OCI-M2 (cell line): ENCODE results near the gene CAMK2N2.
A peak's percentile ranks its signal among the peaks of the same experiment; 100 is the strongest.

Source experiments
- DNase-seq: peaks from one replicate; lab custom pipeline; 2025; ENCODE audit not compliant: unreplicated experiment; lab: John Stamatoyannopoulos, UW

Gene CAMK2N2

GRCh38 chr3:184261270-184261853, at the start of gene CAMK2N2:
Gene CAMK2N2 (minus strand): TSS chr3:184261553. CDS start chr3:184261285, 268 bp downstream.
- DNase-seq: peak; percentile 3

DNA sequence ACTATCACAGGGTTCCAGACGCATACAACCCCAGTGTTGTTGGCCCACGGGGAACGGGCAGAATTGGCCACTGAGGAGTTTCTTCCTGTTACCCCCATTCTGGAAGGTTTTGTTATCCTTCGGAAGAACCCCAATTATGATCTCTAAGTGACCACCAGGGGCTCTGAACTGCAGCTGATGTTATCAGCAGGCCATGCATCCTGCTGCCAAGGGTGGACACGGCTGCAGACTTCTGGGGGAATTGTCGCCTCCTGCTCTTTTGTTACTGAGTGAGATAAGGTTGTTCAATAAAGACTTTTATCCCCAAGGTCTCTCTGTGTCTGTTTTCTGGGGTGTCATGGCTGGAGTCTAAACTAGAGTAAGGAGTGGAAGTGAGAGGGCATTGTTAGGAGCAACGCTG, 47.4 kb upstream of the CAMK2N2 start:
- no peak for DNase-seq

GRCh38 chr3:184307915-184308314, 46.6 kb upstream of the CAMK2N2 start:
- no peak for DNase-seq

DNA sequence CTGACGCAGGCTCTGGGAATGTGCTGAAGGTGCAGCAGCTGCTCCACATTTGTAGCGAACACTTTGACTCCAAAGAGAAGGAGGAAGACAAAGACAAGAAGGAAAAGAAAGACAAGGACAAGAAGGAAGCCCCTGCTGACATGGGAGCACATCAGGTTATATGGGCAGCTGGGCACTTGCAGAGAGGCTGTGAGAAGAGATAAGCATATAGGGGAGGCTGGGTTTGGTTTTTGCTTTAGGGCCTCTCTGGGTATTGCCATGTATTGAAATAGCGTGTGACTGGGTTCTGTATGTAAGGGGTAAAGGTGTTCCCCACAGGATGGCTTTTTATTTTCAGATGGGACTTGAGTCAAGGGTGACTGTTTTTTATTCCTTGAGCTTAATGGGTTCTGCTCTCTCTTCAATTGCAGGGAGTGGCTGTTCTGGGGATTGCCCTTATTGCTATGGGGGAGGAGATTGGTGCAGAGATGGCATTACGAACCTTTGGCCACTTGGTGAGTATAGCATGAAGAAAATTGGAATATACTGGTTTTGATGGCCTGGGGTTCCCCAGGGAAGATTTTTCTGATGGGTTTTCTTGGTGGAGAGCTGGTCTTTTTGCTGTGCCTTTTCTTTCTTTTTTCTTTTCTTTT, 45.1 kb upstream of the CAMK2N2 start:
- no peak for DNase-seq

DNA sequence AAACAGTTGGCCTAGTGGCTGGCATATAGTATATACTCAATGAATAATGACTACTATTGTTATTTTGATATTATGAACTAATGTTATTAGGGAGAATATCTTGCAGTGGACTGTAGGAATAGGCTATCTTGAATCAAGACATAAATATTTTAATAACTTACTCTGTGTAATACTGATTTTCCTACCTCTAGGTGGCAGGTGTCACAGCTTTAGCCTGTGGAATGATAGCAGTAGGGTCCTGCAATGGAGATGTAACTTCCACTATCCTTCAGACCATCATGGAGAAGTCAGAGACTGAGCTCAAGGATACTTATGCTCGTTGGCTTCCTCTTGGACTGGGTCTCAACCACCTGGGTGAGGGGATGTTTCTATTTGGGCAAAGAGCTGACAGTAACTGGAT, 44.2 kb upstream of the CAMK2N2 start:
- DNase-seq: no peak

DNA sequence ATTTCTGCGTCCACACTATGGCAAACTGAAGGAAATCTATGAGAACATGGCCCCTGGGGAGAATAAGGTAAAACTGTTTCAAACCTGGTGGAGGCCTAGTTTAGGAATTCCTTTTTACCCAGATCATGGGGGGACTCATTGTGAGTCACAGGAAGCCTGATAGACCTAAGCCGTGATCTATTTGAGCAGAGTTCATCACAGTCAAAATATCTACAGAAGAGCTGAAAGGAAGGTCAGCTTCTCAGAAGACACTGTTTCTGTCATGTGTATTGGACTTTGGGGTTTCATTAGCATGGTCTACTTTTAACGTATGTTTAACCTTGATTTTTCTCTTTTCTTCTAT, 39.0 kb upstream of the CAMK2N2 start:
- no peak for DNase-seq

DNA sequence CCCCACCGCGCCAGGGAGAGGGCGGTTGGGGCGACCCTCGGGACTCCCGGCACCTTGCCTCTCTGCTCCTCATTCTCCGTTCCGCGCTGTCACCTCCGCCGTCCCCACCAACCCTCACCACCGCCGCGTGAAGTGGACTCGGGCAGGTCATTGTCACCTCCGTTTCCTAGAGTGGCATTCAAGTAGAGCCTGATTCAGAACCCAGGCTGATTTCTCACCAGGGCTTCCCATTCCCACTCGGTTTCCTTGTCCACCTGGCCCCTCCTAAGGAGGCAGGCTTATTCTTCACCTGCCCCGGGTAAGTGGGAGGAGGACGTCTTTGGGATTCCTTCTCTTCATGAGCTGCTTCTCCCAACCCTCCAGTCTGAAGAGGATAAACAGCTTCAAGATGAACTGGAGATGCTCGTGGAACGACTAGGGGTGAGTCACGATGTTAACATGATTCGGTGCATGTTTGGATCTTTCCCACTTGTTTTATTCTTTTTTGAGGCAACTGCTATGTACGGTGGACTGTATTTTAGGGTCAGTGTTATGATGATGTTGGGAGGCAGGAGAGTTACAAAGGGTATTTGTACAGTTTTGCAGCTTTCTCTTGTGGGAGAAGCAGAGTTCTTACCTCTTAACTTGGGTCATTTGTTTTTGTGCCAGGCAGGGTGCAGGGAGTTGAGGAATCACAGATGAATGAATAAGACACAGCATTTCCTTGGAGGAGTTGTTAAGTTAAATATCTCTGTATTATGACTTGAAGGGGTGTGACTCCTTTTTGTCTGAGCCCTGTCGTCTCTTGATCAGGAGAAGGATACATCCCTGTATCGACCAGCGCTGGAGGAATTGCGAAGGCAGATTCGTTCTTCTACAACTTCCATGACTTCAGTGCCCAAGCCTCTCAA, 38.4 kb upstream of the CAMK2N2 start:
- DNase-seq: no peak

DNA sequence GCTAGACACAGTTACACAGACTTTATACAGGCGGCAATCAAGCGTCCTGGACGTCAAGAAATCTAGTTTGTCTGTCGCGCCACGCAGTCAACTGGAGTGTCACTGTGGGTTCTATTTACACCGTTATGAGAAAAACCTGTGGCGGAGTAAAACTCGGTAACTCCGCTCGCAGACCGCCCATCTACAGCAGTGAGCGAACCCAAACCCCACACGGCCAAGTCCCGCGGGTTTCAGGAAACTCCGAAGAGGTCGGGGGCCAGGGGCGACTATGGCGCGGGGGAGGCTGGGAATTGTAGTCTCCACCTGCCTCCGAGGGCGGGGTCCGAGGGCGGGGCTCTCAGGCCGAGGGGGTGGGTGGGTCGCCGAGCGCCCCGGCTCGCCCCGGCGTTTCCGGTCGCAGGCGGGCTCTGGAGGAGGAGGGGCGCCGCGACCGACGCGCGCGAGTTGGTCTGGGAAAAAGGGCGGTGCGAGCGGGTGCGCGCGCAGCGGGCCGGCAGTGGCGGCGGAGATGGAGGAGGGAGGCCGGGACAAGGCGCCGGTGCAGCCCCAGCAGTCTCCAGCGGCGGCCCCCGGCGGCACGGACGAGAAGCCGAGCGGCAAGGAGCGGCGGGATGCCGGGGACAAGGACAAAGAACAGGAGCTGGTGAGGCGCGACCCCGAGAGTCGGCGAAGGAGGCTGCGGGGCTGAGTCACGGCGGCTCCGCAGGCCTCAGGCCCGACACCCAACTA, 37.6 kb upstream of the CAMK2N2 start, which contains the start of gene PSMD2:
TSS of gene PSMD2 (plus strand) at position 483 of the 729 bp plus-strand sequence. CDS start at position 509, 26 bp downstream.
- peak; percentile 39 for DNase-seq

- no peak for DNase-seq
These were observed 35.3 kb upstream of the CAMK2N2 start for GRCh38 chr3:184296616-184297015.

DNA sequence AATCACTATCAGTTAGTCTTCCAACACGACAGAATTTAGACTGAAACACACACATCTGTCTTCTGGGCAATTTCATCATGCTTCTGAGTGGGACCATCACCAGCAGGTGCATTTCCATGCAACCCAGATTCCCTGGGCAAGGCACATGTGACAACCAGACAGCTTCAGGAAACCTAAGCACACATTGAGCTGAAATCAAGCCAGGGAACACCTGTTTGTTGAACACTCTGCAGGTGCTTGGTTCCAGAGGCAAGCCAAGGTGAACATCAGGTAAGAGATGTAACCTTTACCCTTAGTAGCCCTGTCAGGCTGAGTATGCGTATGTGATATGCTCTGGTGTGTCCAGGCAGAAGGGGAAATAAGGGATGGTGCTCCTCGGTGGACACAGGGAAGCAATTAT, 34.4 kb upstream of the CAMK2N2 start:
- no peak for DNase-seq

DNA sequence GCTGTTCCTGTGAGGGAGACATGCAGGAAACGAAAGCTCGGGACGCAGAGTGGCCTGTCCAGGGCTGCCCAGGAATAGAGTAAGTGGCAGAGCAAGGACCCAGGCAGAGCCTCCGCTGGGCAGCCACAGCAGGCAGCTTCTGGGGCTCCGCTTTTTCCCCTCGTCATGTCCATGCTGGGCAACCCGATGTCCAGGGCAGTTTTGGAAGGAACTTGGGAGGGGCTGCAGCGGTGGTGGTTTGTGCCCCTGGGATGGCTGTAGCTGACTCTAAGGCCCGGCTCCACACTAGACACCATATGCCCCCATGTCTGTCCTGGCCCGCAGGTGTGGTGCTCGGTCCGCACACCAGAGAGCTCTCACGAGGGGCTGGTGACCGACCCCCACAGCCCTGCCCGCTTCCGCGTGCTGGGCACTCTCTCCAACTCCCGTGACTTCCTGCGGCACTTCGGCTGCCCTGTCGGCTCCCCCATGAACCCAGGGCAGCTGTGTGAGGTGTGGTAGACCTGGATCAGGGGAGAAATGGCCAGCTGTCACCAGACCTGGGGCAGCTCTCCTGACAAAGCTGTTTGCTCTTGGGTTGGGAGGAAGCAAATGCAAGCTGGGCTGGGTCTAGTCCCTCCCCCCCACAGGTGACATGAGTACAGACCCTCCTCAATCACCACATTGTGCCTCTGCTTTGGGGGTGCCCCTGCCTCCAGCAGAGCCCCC, 30.5 kb upstream of the CAMK2N2 start:
- DNase-seq: no peak

- DNase-seq: no peak
These were observed 29.8 kb upstream of the CAMK2N2 start for GRCh38 chr3:184291044-184291737.

GRCh38 chr3:184290331-184290730, 29.0 kb upstream of the CAMK2N2 start:
- DNase-seq: no peak

DNA sequence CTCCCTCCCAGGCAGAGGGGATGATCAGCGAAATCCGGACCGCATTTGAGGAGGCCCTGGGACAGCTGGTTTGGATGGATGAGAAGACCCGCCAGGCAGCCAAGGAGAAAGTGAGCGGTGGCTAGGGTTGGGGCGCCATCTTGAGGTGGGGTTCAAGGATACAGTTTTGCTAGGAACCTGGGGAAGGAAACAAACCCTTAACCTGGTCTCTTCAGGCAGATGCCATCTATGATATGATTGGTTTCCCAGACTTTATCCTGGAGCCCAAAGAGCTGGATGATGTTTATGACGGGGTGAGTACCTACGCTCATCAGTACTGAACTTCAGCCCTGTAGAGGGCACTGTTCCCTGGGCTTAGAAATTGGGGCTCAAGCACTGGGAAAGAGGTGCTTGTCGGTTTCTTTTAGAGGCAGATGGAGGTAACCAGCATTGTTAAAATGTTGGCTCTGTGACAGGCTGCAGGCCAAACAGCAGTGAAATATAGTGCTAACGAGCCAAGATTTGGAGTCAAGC, 28.1 kb upstream of the CAMK2N2 start:
- DNase-seq: peak; percentile 15

DNA sequence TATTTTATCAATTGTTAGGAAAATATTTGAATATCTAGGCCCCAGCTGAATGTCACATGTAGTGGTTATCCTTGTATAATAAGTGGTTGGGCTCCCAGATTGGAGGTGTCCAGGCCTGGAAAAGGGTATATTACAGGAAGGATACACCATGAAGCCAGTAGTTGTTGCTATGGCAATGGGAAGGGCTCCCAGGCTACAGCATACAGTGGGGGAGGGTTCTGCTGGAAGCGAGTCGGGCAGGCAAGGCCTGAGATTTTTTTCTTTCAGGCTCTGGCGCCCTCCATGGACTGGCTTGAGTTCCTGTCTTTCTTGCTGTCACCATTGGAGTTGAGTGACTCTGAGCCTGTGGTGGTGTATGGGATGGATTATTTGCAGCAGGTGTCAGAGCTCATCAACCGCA, 23.3 kb upstream of the CAMK2N2 start:
- DNase-seq: no peak

- no peak for DNase-seq
These were observed 22.3 kb upstream of the CAMK2N2 start for GRCh38 chr3:184283681-184284080.

- DNase-seq: no peak
These were observed 21.6 kb upstream of the CAMK2N2 start for GRCh38 chr3:184282941-184283340.

GRCh38 chr3:184277366-184277765, 16.0 kb upstream of the CAMK2N2 start:
- no peak for DNase-seq

DNA sequence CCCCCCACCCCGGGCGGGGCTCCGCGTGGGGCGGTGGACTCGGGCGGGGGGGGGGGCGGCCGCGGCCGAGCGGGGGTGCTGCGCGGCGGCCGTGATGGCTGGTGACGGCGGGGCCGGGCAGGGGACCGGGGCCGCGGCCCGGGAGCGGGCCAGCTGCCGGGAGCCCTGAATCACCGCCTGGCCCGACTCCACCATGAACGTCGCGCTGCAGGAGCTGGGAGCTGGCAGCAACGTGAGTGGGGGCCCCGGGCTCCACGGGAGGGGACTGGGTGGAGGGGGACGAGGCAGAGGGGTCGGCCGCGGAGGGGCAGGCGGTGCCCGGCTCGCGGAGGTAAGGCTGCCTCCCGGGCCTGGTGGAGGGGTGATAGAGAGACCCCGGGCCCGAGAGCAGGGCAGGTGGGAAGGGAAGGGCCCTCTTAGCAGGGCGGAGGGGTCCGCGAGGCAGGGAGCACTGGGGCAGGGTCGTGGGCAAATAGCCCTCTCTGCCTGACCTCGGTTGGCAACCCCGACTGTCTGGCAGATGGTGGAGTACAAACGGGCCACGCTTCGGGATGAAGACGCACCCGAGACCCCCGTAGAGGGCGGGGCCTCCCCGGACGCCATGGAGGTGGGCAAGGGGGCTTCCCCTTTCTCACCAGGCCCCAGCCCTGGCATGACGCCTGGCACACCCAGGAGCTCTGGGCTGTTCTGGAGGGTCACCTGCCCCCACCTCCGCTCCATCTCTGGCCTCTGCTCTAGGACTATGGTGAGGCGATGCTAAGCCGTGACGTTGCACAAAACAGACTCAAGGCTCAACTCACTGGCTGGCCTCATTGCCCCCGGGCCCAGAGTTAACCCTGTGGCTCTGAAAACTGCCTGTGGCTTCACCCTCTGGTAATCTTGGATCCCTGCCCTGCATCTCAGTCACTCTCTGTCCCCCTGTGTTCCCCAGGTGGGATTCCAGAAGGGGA, 14.9 kb upstream of the CAMK2N2 start, which contains the start of gene ECE2:
TSS of gene ECE2 (plus strand) at position 62 of the 950 bp plus-strand sequence. CDS start at position 194, 132 bp downstream.
- DNase-seq: no peak
